Activated CD4-positive, alpha-beta T cell treated with anti-CD3 and anti-CD28 coated beads, Interleukin-2, amount 50 U/mL, for 48 hours (primary cell): Measurements from ENCODE around the gene AADAC.
"Not testable (repeated sequence)": the region's sequence is repeated elsewhere in the genome, so short reads cannot be mapped to it uniquely, and the experiment has no call there.

Experiments
- DNase-seq, 2 experiments: peaks; one replicate each; pipeline ENCODE4 v3.0.0-alpha.2; 2020

Gene AADAC

GRCh38 chr3:151800431-151800830, 13.5 kb upstream of the AADAC start:
- DNase-seq = no peak

DNA sequence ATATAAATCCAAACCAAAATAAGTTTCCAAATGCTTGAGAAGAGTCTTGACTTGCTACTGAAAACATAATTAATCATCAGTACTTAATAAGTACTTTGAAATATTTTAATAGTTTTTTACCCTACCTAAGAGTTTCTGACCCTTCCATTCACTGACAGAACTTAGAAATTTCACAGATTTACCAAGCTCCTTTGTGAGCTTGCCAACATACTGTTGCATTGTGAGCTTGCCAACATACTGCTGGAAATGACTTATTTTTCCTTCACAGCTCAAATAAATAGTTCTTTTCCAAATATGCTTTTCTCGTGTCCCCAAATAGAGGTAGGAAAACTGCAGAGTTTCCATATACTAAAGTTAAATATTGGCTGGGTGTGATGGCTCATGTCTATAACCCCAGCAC, 9.6 kb upstream of the AADAC start:
- no peak for DNase-seq

DNA sequence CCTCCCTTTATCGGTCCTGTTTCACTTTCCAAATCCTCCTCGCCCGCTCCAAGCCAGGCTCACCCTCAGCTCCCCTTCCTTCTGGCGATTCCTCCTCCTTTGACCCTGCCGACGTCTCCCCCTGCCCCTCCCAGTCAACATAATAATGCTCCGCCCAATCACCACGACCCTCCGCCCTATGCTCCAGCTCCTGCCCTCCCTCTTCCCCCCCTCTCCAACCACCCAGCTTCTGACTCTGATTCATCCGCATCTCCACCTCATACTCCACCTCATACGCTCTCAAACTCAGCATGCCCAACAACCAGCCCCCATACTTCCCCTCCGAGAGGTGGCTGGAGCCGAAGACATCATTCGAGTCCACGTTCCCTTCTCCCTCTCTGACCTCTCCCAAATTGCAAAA, 7.1 kb upstream of the AADAC start:
- DNase-seq = no peak

DNA sequence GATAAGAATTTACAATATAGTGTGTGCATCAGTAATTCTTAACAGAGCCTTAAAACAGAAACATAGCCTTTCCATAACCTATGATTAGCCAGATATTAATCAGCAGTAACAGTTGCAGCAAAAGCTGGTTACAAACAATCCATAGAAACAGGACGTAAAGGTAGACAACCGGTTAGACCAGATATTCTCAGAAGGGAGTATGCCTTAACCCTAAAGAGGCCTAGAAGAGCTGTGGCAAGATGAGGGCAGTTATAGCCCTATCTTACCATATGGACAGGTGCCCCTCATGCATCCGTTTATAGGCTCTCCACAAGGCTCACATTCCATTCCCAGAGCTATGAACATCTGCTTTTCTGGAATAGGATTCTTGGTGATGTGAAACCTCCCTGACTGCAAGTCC, 5.0 kb upstream of the AADAC start:
- DNase-seq = not testable (repeated sequence)

- DNase-seq = no peak
Observed at GRCh38 chr3:151811474-151811873, 2.4 kb upstream of the AADAC start.

- DNase-seq = no peak
Observed at GRCh38 chr3:151814588-151814987, 672 bp downstream of the AADAC start.

DNA sequence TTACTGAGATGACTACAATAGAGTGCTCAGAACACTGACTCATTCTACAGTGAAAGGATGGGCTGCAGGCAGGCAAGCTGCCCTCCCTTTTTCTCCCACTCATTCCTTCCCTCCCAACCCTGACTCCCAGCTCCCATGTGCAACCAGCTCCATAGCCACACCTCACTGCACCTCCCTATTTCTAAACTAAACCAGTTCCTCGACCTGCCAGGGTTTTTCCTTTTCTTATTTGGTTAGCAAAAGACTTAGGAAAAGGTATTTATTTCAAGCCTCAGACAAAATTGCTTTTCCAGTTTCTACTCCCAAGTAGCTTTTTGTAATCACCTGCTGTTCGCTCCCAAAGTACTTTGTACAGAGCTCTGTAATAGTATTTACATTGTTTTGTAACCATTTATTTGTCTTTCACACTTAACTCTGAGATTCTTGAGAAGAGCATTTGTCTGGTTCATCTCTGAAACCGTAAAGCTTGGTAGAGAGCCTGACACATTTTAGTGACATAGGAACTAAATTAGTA, 2.2 kb downstream of the AADAC start:
- DNase-seq = no peak

- no peak for DNase-seq
Observed at GRCh38 chr3:151817473-151817872, 3.6 kb downstream of the AADAC start.

- no peak for DNase-seq
Observed at GRCh38 chr3:151818361-151818760, 4.4 kb downstream of the AADAC start.

GRCh38 chr3:151819910-151820309, 6.0 kb downstream of the AADAC start:
- DNase-seq = no peak

DNA sequence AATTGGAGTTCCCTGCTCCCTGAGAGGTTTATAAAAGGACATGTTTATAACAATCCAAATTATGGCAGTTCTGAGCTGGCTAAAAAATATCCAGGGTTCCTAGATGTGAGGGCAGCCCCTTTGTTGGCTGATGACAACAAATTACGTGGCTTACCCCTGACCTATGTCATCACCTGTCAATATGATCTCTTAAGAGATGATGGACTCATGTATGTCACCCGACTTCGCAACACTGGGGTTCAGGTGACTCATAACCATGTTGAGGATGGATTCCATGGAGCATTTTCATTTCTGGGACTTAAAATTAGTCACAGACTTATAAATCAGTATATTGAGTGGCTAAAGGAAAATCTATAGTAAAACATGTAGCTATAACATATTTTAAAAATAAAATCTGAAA, 13.9 kb downstream of the AADAC start:
- DNase-seq = no peak

GRCh38 chr3:151835751-151836525, 22.0 kb downstream of the AADAC start:
- DNase-seq = no peak

DNA sequence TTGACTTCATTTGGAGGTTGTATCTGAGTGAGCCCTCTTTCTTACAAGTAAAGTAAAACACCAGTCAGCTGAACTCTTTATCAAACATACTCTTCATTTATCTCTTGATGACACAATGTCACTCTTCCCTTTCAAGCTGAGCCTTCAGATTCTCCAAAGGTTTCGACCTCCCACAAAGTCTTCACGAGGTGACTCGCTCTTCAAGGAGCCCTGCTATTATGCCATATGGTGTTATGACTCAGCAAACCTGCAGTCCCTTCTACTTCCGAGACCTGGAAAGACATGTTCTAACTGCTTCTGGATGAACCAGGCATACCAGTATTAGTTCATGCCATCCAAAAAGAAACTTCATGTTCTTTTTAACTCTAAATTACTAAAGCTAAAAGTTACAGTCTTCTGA, 23.1 kb downstream of the AADAC start:
- no peak for DNase-seq

- DNase-seq = peak in 1 of 2 experiments; percentile 17
Observed at GRCh38 chr3:151838574-151839312, 24.8 kb downstream of the AADAC start.

- no peak for DNase-seq
Observed at GRCh38 chr3:151839313-151839631, 25.4 kb downstream of the AADAC start.

GRCh38 chr3:151841801-151842200, 27.9 kb downstream of the AADAC start:
- no peak for DNase-seq

GRCh38 chr3:151843275-151843674, 29.4 kb downstream of the AADAC start:
- no peak for DNase-seq

GRCh38 chr3:151845306-151845905, 31.5 kb downstream of the AADAC start:
- DNase-seq = no peak

DNA sequence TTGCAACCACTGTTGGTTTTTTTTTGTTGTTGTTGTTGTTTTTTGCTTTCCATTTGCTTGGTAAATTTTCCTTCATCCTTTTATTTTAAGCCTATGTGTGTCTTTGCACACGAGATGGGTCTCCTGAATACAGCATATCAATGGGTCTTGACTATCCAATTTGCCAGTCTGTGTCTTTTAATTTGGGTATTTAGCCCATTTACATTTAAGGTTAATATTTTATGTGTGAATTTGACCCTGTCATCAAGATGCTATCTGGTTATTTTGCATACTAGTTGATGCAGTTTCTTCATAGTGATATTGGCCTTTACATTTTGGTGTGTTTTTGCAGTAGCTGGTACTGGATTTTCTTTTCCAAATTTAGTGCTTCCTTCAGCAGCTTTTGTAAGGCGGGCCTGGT, 36.1 kb downstream of the AADAC start:
- not testable (repeated sequence) for DNase-seq

- DNase-seq = no peak
Observed at GRCh38 chr3:151852074-151852811, 38.3 kb downstream of the AADAC start.

DNA sequence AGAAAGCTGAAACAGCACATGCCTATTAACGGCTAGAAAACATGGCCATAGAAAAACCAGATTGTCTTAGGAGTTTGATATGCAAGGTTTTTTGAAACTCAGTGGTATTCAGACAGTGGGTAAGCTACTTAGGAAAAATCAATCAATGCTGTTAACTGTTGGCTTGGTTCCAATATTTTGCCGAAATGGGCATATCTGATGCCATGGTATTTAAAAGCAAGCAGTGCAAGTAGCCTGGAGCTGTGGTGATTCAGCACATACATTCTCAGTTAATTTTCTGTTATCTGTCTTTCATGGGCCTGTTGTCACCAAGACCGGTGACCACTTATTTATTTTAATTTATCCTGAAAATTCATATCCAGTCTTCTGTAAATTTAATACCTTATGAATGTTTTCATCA, 42.2 kb downstream of the AADAC start:
- DNase-seq = no peak

DNA sequence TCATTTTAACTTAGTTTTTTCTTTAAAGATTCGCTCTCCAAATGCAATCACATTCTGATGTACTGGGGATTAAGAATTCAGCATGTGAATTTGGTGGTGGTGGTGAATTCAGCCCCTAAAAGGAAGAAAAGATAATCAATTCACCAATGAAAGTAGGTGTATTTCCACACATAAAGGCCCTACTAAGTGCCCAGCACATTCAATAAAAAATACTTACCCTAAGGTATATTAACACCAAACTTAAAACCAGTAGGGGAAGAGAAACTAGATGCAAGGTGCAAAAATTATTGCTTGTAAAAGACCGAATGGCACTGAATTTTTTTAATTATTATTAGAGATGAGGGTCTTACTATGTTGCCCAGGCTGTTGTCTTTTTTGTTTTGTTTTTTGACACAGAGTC, 42.7 kb downstream of the AADAC start:
- DNase-seq = no peak

GRCh38 chr3:151859233-151859673, 45.3 kb downstream of the AADAC start:
- DNase-seq = no peak
